Ovary (tissue), 3 donors: Measurements from ENCODE around the gene CD36.

ENCODE experiments used
- EP300 ChIP-seq: sonication (generic); formaldehyde crosslinking; IDR thresholded peaks from one replicate; pipeline ENCODE4 v1.6.1; 2017; ENCODE audit warnings: antibody characterized with exemption
- POLR2A ChIP-seq: fragments of 450-650 bp; IDR thresholded peaks from one replicate; pipeline ENCODE4 v1.6.1; 2017; ENCODE audit warnings: antibody characterized with exemption, mild to moderate bottlenecking, moderate library complexity
- TF ChIP-seq, protein P1 (sequence below), 3 donors: fragments of 450-650 bp in 2 of 3; fragments of 200-600 bp in 1 of 3; IDR thresholded peaks; one replicate each; pipeline versions ENCODE4 v1.5.1 to v1.8.0; 2016 to 2022; ENCODE audit warnings: antibody characterized with exemption in 3 of 3, mild to moderate bottlenecking in 1 of 3
- donor health status: DM: no; HTN: no; CAD: no.

DNA sequence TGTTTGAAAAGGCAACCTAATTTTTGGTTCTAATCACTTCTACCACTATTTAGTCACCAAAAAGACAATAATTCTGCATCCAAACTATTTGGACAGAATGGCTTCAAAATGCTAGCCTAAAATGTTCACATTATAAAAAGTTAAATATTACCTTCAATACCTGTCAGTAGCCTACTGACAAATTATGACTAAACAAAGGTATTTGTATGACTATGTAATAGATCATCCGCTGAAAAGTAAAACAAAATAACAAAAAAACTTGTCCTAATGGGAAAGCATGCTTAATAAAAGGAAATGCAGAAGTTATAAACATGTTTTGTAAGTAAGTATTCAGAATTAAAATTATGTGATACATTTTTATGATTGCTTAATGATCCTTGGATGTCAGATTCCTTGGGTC, 36.6 kb downstream of the CD36 start:
- TF ChIP-seq, protein P1, sequence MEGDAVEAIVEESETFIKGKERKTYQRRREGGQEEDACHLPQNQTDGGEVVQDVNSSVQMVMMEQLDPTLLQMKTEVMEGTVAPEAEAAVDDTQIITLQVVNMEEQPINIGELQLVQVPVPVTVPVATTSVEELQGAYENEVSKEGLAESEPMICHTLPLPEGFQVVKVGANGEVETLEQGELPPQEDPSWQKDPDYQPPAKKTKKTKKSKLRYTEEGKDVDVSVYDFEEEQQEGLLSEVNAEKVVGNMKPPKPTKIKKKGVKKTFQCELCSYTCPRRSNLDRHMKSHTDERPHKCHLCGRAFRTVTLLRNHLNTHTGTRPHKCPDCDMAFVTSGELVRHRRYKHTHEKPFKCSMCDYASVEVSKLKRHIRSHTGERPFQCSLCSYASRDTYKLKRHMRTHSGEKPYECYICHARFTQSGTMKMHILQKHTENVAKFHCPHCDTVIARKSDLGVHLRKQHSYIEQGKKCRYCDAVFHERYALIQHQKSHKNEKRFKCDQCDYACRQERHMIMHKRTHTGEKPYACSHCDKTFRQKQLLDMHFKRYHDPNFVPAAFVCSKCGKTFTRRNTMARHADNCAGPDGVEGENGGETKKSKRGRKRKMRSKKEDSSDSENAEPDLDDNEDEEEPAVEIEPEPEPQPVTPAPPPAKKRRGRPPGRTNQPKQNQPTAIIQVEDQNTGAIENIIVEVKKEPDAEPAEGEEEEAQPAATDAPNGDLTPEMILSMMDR (IDR thresholded peaks at IDR 0.05), result no peak
- TF ChIP-seq POLR2A (no peak), EP300 (no peak)
